NCI-H1092 treated with DMSO at 0.1 percent for 48 hours (cell line): Measurements from ENCODE around the gene CYFIP2.
A peak's percentile ranks its signal among the peaks of the same experiment; 100 is the strongest.

Experiments used
- DNase-seq: peaks from one replicate; lab custom pipeline; 2025; lab: John Stamatoyannopoulos, UW

Gene CYFIP2

GRCh38 chr5:157288405-157289163 is 22.7 kb downstream of the CYFIP2 start:
- DNase-seq: no peak

- DNase-seq: no peak
Observed at GRCh38 chr5:157289164-157289819, 23.4 kb downstream of the CYFIP2 start.

- no peak for DNase-seq
Observed at GRCh38 chr5:157290156-157290980, 24.4 kb downstream of the CYFIP2 start.

- DNase-seq: no peak
Observed at GRCh38 chr5:157290981-157291711, 25.2 kb downstream of the CYFIP2 start.

GRCh38 chr5:157292599-157292998 is 26.7 kb downstream of the CYFIP2 start:
- DNase-seq: no peak

- peak; percentile 5 for DNase-seq
Observed at GRCh38 chr5:157294407-157295091, 28.6 kb downstream of the CYFIP2 start.

GRCh38 chr5:157295247-157295646 is 29.3 kb downstream of the CYFIP2 start:
- peak; percentile 30 for DNase-seq

GRCh38 chr5:157300564-157300963 is 34.6 kb downstream of the CYFIP2 start:
- DNase-seq: no peak

GRCh38 chr5:157301066-157301465 is 35.1 kb downstream of the CYFIP2 start:
- DNase-seq: no peak

GRCh38 chr5:157303023-157303422 is 37.1 kb downstream of the CYFIP2 start:
- DNase-seq: no peak

GRCh38 chr5:157303667-157304327 is 37.9 kb downstream of the CYFIP2 start:
- peak; percentile 10 for DNase-seq

GRCh38 chr5:157306081-157306480 is 40.2 kb downstream of the CYFIP2 start:
- DNase-seq: no peak

- no peak for DNase-seq
Observed at GRCh38 chr5:157306692-157307471, 41.0 kb downstream of the CYFIP2 start.

GRCh38 chr5:157308836-157309465 is 43.0 kb downstream of the CYFIP2 start:
- DNase-seq: no peak

GRCh38 chr5:157309796-157310195 is 43.9 kb downstream of the CYFIP2 start:
- DNase-seq: no peak

- DNase-seq: no peak
Observed at GRCh38 chr5:157311595-157311994, 45.7 kb downstream of the CYFIP2 start.

GRCh38 chr5:157312492-157312891 is 46.6 kb downstream of the CYFIP2 start:
- peak; percentile 10 for DNase-seq

- DNase-seq: no peak
Observed at GRCh38 chr5:157322581-157322980, 56.7 kb downstream of the CYFIP2 start.

- no peak for DNase-seq
Observed at GRCh38 chr5:157323107-157323706, 57.3 kb downstream of the CYFIP2 start.
